Cardiac fibroblast (primary cell): ENCODE measurements around the gene OXSR1.

Experiments used
- DNase-seq, 2 donors: peaks; one replicate each; pipeline versions ENCODE4 v3.0.0 to v3.0.0-alpha.2; 2010; ENCODE audit warnings: low read depth in 2 of 2
- H3K4me3 ChIP-seq, 2 donors: replicated peaks in 1 of 2; 1 replicate in 1 of 2; 2 replicates in 1 of 2; pipeline ENCODE4 v1.5.1; 2011; ENCODE audit warnings: low read depth in 2 of 2, low read length in 2 of 2, mild to moderate bottlenecking in 2 of 2, moderate library complexity in 1 of 2
- CTCF ChIP-seq: IDR thresholded peaks from one replicate; pipeline ENCODE4 v1.5.1; 2011; ENCODE audit warnings: low read depth, mild to moderate bottlenecking, low read length, inconsistent platforms

Gene OXSR1

GRCh38 chr3:38270606-38271005 is 105.3 kb downstream of the OXSR1 start:
- no peak overlapping the region for H3K4me3 ChIP-seq
- no peak for TF ChIP-seq CTCF
- peak in 1 of 2 donors; percentile 2 for DNase-seq

GRCh38 chr3:38271553-38271952 is 106.2 kb downstream of the OXSR1 start:
- no peak for TF ChIP-seq CTCF
- no peak overlapping the region for H3K4me3 ChIP-seq
- DNase-seq = no peak

GRCh38 chr3:38274864-38275649 is 109.7 kb downstream of the OXSR1 start:
- H3K4me3 ChIP-seq = no peak overlapping the region
- DNase-seq = no peak
- TF ChIP-seq CTCF = no peak

GRCh38 chr3:38275658-38276057 is 110.3 kb downstream of the OXSR1 start:
- TF ChIP-seq CTCF = no peak
- H3K4me3 ChIP-seq = no peak overlapping the region
- DNase-seq = no peak

GRCh38 chr3:38276081-38276916 is 111.0 kb downstream of the OXSR1 start:
- H3K4me3 ChIP-seq = no peak overlapping the region
- no peak for DNase-seq
- TF ChIP-seq CTCF = no peak

GRCh38 chr3:38276917-38277630 is 111.7 kb downstream of the OXSR1 start:
- no peak for TF ChIP-seq CTCF
- no peak for DNase-seq
- H3K4me3 ChIP-seq = no peak overlapping the region
